H1 (cell line): ENCODE measurements around the gene KREMEN1. TPM values are rescaled to one million over a fixed set of nuclear protein-coding genes. Genes with fewer than 3 reads are reported as not detected.

Experiments used
- CTCF ChIA-PET: fragments of 300-600 bp; sonication (Branson Sonifier 250); formaldehyde crosslinking; loops from one replicate; lab custom pipeline; 2021; ENCODE audit not compliant: partially characterized antibody; lab: Charles Lee
- POLR2A ChIA-PET: fragments of 300-600 bp; sonication (Branson Sonifier 250); formaldehyde crosslinking; loops from one replicate; lab custom pipeline; 2021; ENCODE audit warnings: inconsistent platforms; ENCODE audit not compliant: partially characterized antibody; lab: Charles Lee
- DNase-seq, 2 experiments: peaks; one replicate each; pipeline versions ENCODE4 v3.0.0 to v3.0.0-alpha.2; 2010 to 2022; ENCODE audit warnings: low spot score in 2 of 2, low read depth in 1 of 2, mixed read lengths in 1 of 2
- FAIRE-seq: peaks from 2 replicates; lab custom pipeline; 2011; peaks lifted over from hg19 to GRCh38; lab: Jason Lieb, UNC
- H2AFZ ChIP-seq: 2 replicates; pipeline ENCODE4 v1.8.1; 2012; ENCODE audit warnings: low read length, inconsistent platforms
- H2AK5ac ChIP-seq: 2 replicates; pipeline ENCODE4 v1.6.1; 2013; ENCODE audit warnings: low read depth, low read length
- H2BK120ac ChIP-seq: replicated peaks from 2 replicates; pipeline ENCODE3; 2013; ENCODE audit warnings: low read depth, low read length, inconsistent platforms
- H2BK12ac ChIP-seq: 2 replicates; pipeline ENCODE4 v1.6.1; 2013; ENCODE audit warnings: low read depth, low read length
- H2BK15ac ChIP-seq: 2 replicates; pipeline ENCODE4 v1.6.1; 2013; ENCODE audit warnings: low read length
- H2BK20ac ChIP-seq: 2 replicates; pipeline ENCODE4 v1.6.1; 2013; ENCODE audit warnings: low read length
- H2BK5ac ChIP-seq: 2 replicates; pipeline ENCODE4 v1.6.1; 2013; ENCODE audit warnings: low read depth, low read length
- H3K14ac ChIP-seq: 2 replicates; pipeline ENCODE4 v1.6.1; 2013; ENCODE audit warnings: inconsistent platforms; ENCODE audit not compliant: insufficient read length
- H3K18ac ChIP-seq: 2 replicates; pipeline ENCODE4 v1.6.1; 2013; ENCODE audit warnings: low read length; ENCODE audit errors: extremely low read depth
- H3K23ac ChIP-seq: 2 replicates; pipeline ENCODE4 v1.6.1; 2013; ENCODE audit warnings: inconsistent platforms; ENCODE audit not compliant: insufficient read length
- H3K23me2 ChIP-seq: 2 replicates; pipeline ENCODE4 v1.6.1; 2013; ENCODE audit warnings: low read depth, low read length
- H3K27ac ChIP-seq: 2 replicates; pipeline ENCODE4 v1.6.1; 2011; ENCODE audit warnings: low read depth, low read length, inconsistent platforms
- H3K27me3 ChIP-seq, 4 experiments: replicated peaks in 1 of 4; 1 replicate in 1 of 4; 2 replicates in 3 of 4; pipeline versions ENCODE4 v1.6.1 to v1.8.1; 2011 to 2013; ENCODE audit warnings: low read length in 3 of 4, mild to moderate bottlenecking in 3 of 4, inconsistent platforms in 2 of 4, mixed read lengths in 2 of 4, moderate library complexity in 1 of 4; ENCODE audit not compliant: control insufficient read depth in 3 of 4, insufficient read depth in 3 of 4; ENCODE audit errors: extremely low read depth in 1 of 4
- H3K36me3 ChIP-seq, 4 experiments: 2 replicates each; pipeline versions ENCODE4 v1.6.1 to v1.8.1; 2011 to 2013; ENCODE audit warnings: mild to moderate bottlenecking in 4 of 4, low read length in 3 of 4, moderate library complexity in 2 of 4, control low read depth in 1 of 4, inconsistent platforms in 1 of 4; ENCODE audit not compliant: insufficient read depth in 4 of 4, control insufficient read depth in 2 of 4
- H3K4ac ChIP-seq: replicated peaks from 2 replicates; pipeline ENCODE3; 2013; ENCODE audit warnings: low read length, low read depth, mixed read lengths, inconsistent platforms; ENCODE audit not compliant: insufficient read length
- H3K4me1 ChIP-seq, 4 experiments: replicated peaks in 1 of 4; 1 replicate in 1 of 4; 2 replicates in 3 of 4; pipeline versions ENCODE4 v1.6.1 to v1.8.1; 2011 to 2013; ENCODE audit warnings: low read length in 3 of 4, inconsistent platforms in 2 of 4, mixed read lengths in 1 of 4; ENCODE audit not compliant: insufficient read depth in 4 of 4, control insufficient read depth in 3 of 4
- H3K4me2 ChIP-seq, 2 experiments: 2 replicates each; pipeline versions ENCODE4 v1.6.1 to v1.8.1; 2011 to 2013; ENCODE audit warnings: low read depth in 2 of 2, low read length in 2 of 2, control low read depth in 1 of 2, inconsistent platforms in 1 of 2, mild to moderate bottlenecking in 1 of 2; ENCODE audit not compliant: insufficient read depth in 1 of 2
- H3K4me3 ChIP-seq, 4 experiments: fragments of 200-600, 300-600 bp in 1 of 4; sonication (generic), shearing (Covaris generic), sonication (Bioruptor Twin) in 1 of 4; 2 replicates each; pipeline versions ENCODE4 v1.5.1 to v1.8.1; 2011 to 2016; ENCODE audit warnings: low read length in 4 of 4, low read depth in 3 of 4, control low read depth in 2 of 4, inconsistent platforms in 2 of 4, mild to moderate bottlenecking in 2 of 4, mixed read lengths in 1 of 4, moderate library complexity in 1 of 4; ENCODE audit not compliant: insufficient read depth in 2 of 4; ENCODE audit errors: extremely low read depth in 1 of 4
- H3K56ac ChIP-seq: replicated peaks from 2 replicates; pipeline ENCODE3; 2013; ENCODE audit warnings: low read depth, mild to moderate bottlenecking, mixed read lengths, low read length, inconsistent platforms; ENCODE audit not compliant: insufficient read length
- H3K79me1 ChIP-seq: 2 replicates; pipeline ENCODE4 v1.6.1; 2013; ENCODE audit warnings: low read depth, low read length, control low read depth
- H3K79me2 ChIP-seq, 2 experiments: 2 replicates each; pipeline versions ENCODE4 v1.6.1 to v1.8.1; 2012 to 2013; ENCODE audit warnings: low read length in 2 of 2, mild to moderate bottlenecking in 2 of 2, inconsistent platforms in 1 of 2; ENCODE audit not compliant: insufficient read depth in 2 of 2, control insufficient read depth in 1 of 2
- H3K9ac ChIP-seq, 4 experiments: replicated peaks in 1 of 4; 1 replicate in 1 of 4; 2 replicates in 3 of 4; pipeline versions ENCODE4 v1.6.1 to v1.8.1; 2011 to 2013; ENCODE audit warnings: low read depth in 3 of 4, low read length in 3 of 4, control low read depth in 2 of 4, mild to moderate bottlenecking in 2 of 4, moderate library complexity in 2 of 4, inconsistent platforms in 1 of 4; ENCODE audit errors: extremely low read depth in 1 of 4
- H3K9me3 ChIP-seq, 2 experiments: 2 replicates each; pipeline versions ENCODE4 v1.6.1 to v1.8.1; 2012 to 2013; ENCODE audit warnings: mild to moderate bottlenecking in 2 of 2, moderate library complexity in 2 of 2, control low read depth in 1 of 2, inconsistent platforms in 1 of 2, low read depth in 1 of 2, low read length in 1 of 2, mixed read lengths in 1 of 2; ENCODE audit not compliant: insufficient read depth in 2 of 2
- H4K20me1 ChIP-seq, 2 experiments: replicated peaks in 1 of 2; 2 replicates each; pipeline versions ENCODE3 to v1.8.1; 2011 to 2013; ENCODE audit warnings: inconsistent platforms in 2 of 2, low read length in 2 of 2, mild to moderate bottlenecking in 1 of 2; ENCODE audit not compliant: insufficient read depth in 2 of 2, control insufficient read depth in 1 of 2
- H4K5ac ChIP-seq: 2 replicates; pipeline ENCODE4 v1.6.1; 2013; ENCODE audit warnings: low read length, low read depth, mixed read lengths, inconsistent platforms; ENCODE audit not compliant: insufficient read length
- H4K8ac ChIP-seq: 2 replicates; pipeline ENCODE4 v1.8.0; 2013; ENCODE audit warnings: mild to moderate bottlenecking, moderate library complexity, low read length, inconsistent platforms; ENCODE audit not compliant: insufficient read depth; ENCODE audit errors: extremely low read depth
- H4K91ac ChIP-seq: replicated peaks from 2 replicates; pipeline ENCODE3; 2013; ENCODE audit warnings: low read length, mixed read lengths, inconsistent platforms; ENCODE audit not compliant: insufficient read length
- CBX5 ChIP-seq: fragments of 300-800, 300-1000 bp; sonication (generic); IDR thresholded peaks from 2 replicates; pipeline ENCODE4 v1.7.1; 2016; ENCODE audit warnings: antibody characterized with exemption, low read length, low read depth
- GTF2F1 ChIP-seq: IDR thresholded peaks from 2 replicates; pipeline ENCODE4 v1.6.1; 2012; ENCODE audit warnings: low read depth, low read length, improper control_type of control experiment, borderline replicate concordance
- PHF8 ChIP-seq: fragments of 200-600 bp; sonication (generic); conservative IDR thresholded peaks from 2 replicates; pipeline ENCODE4 v1.7.1; 2012; ENCODE audit warnings: low read depth, mild to moderate bottlenecking, inconsistent platforms, low read length, moderate library complexity
- RAD21 ChIP-seq, 2 experiments: IDR thresholded peaks in 1 of 2; conservative IDR thresholded peaks in 1 of 2; 2 replicates each; pipeline ENCODE4 v1.6.1; 2011; ENCODE audit warnings: low read depth in 2 of 2, low read length in 2 of 2, improper control_type of control experiment in 1 of 2, inconsistent platforms in 1 of 2, mild to moderate bottlenecking in 1 of 2, moderate library complexity in 1 of 2
- SP1 ChIP-seq: IDR thresholded peaks from 2 replicates; pipeline ENCODE4 v1.6.1; 2011; ENCODE audit warnings: low read depth, low read length
- SP2 ChIP-seq: IDR thresholded peaks from 2 replicates; pipeline ENCODE4 v1.6.1; 2012; ENCODE audit warnings: mild to moderate bottlenecking, low read length, inconsistent platforms
- WGBS, 2 experiments: shearing (Covaris generic) in 1 of 2; methylation state at CpG; one replicate each; pipeline versions ENCODE4 v1.1.6 to v1.1.7; 2013 to 2015; ENCODE audit warnings: low lambda C conversion rate in 2 of 2, mixed read lengths in 2 of 2, inconsistent platforms in 1 of 2, low coverage in 1 of 2, missing lambda C conversion rate in 1 of 2; ENCODE audit not compliant: insufficient replicate concordance in 2 of 2, insufficient coverage in 1 of 2, insufficient read length in 1 of 2; ENCODE audit errors: extremely low coverage in 1 of 2, missing lambda C conversion rate in 1 of 2; 5-methylcytosine and 5-hydroxymethylcytosine counted together
- polyA plus RNA-seq, 7 experiments: library from polyadenylated mRNA; depleted of rRNA in 3 of 7; stranded (reverse) in 5 of 7; unstranded in 2 of 7; fragments of >200 nt in 5 of 7; fragments of 200-250 nt in 2 of 7; gene quantifications; 1 replicate in 5 of 7; 2 replicates in 1 of 7; 4 replicates in 1 of 7; pipeline versions ENCODE4 v1.2.1 to v1.2.3, GENCODE V29; 2011 to 2013; ENCODE audit warnings: missing spikeins in 2 of 7, mixed read lengths in 2 of 7
- total RNA-seq: library from RNA; stranded (reverse); fragmentation: NEBNext Ultra II Directional; extraction: Animal tissue kit (Norgen Biotek cat#: 25700); gene quantifications from 2 replicates; pipeline ENCODE4 v1.2.1, GENCODE V29; 2021

The KREMEN1 gene
- total and polyA plus RNA-seq, 2 of the 8 experiments (the other 6 are each of a cell fraction or from before 2014, with no cell fraction given) = 2.1 to 3.2 TPM

DNA sequence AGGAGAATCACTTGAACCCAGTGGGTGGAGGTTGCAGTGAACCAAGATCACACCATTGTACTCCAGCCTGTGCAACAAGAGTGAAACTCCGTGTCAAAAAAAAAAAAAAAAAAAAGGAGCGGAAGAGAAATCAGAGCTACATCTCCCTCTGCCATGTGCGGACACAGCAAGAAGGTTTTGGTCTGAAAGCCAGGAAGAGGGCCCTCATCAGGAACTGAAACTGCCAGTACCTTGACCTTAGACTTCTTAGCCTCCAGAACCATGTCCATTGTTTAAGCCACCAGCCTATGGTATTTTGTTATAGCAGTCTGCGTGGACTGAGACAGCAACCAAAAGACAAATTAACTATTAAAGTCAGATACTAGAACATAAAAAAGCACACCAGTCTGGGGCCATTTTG is 41.6 kb downstream of the KREMEN1 start:
- no peak overlapping the region for H3K56ac ChIP-seq
- TF ChIP-seq SP2 (no peak), SP1 (no peak), PHF8 (no peak), CBX5 (no peak), GTF2F1 (no peak), RAD21 (IDR thresholded peaks at IDR 0.05 in 1 of 2, conservative IDR thresholded peaks at IDR 0.05 in 1 of 2; ENCODE audit: low read depth in 2 of 2, low read length in 2 of 2) (no peak)
- 88% methylated on average over 1 of the region's 4 CpGs; no CpG with 5 or more reads in 1 of the 2 experiments for WGBS, 2 experiments
- H3K27ac ChIP-seq = no peak overlapping the region
- CTCF ChIA-PET = interaction anchor here (0.5 to 1.6 kb wide), 4 partner anchors 40 to 131 kb away, joined by 3 to 7 read pairs (median 3); no protein-coding TSS in a partner anchor
- H3K9ac ChIP-seq = no peak overlapping the region
- H2BK15ac ChIP-seq = no peak overlapping the region
- no peak overlapping the region for H3K4me3 ChIP-seq
- peaks cover 0 to 2% (median 0%) of the 10 kb centered on the region in 4 experiments; a peak in 1 of 7 replicates for H3K4me1 ChIP-seq
- H2AK5ac ChIP-seq = no peak overlapping the region
- H3K4me2 ChIP-seq = no peak overlapping the region
- no peak overlapping the region for H2BK5ac ChIP-seq
- no peak overlapping the region for H2BK120ac ChIP-seq
- no peak overlapping the region for H3K18ac ChIP-seq
- no peak overlapping the region for H4K8ac ChIP-seq
- H3K23me2 ChIP-seq = no peaks in the 10 kb centered on the region
- H3K79me1 ChIP-seq = no peaks in the 10 kb centered on the region
- no peaks in the 10 kb centered on the region for H4K20me1 ChIP-seq
- H2BK20ac ChIP-seq = no peak overlapping the region
- H3K27me3 ChIP-seq = no peaks in the 10 kb centered on the region
- DNase-seq (no peak), FAIRE-seq (no peak)
- no peak overlapping the region for H2BK12ac ChIP-seq
- no peaks in the 10 kb centered on the region for H3K79me2 ChIP-seq
- no peak overlapping the region for H2AFZ ChIP-seq
- no peak overlapping the region for H4K91ac ChIP-seq
- no peaks in the 10 kb centered on the region for H3K36me3 ChIP-seq
- POLR2A ChIA-PET = no interaction called here
- H3K9me3 ChIP-seq = peaks cover 0 to 2% of the 10 kb centered on the region in 2 experiments; a peak in 1 of 4 replicates
- H3K14ac ChIP-seq = no peak overlapping the region
- no peak overlapping the region for H3K23ac ChIP-seq
- no peak overlapping the region for H4K5ac ChIP-seq
- H3K4ac ChIP-seq = no peak overlapping the region
